GM10266 (cell line): Measurements from ENCODE around the gene LYPD6B.

Experiments used
- DNase-seq: peaks from one replicate; pipeline ENCODE4 v3.0.0; 2012; ENCODE audit errors: extremely low spot score
- CTCF ChIP-seq: IDR thresholded peaks from 2 replicates; pipeline ENCODE4 v1.5.1; 2012; ENCODE audit warnings: mild to moderate bottlenecking, low read depth; ENCODE audit not compliant: control insufficient read depth, insufficient read depth; ENCODE audit errors: missing control alignments

The LYPD6B gene

GRCh38 chr2:149015501-149015900 is 23.0 kb upstream of the LYPD6B start:
- no peak for DNase-seq
- TF ChIP-seq CTCF = no peak

- no peak for TF ChIP-seq CTCF
- DNase-seq = no peak
These were observed 22.5 kb upstream of the LYPD6B start for GRCh38 chr2:149015926-149016563.

GRCh38 chr2:149017116-149017985 is 21.1 kb upstream of the LYPD6B start:
- peak; percentile 74 for DNase-seq
- peak; percentile 92 for TF ChIP-seq CTCF

- no peak for DNase-seq
These were observed 19.5 kb upstream of the LYPD6B start for GRCh38 chr2:149018981-149019380.

GRCh38 chr2:149019768-149020167 is 18.7 kb upstream of the LYPD6B start:
- no peak for TF ChIP-seq CTCF
- no peak for DNase-seq

More at GRCh38 chr2:149018981-149019380, 19.5 kb upstream of the LYPD6B start:
- no peak for TF ChIP-seq CTCF

GRCh38 chr2:149020432-149020851 is 18.1 kb upstream of the LYPD6B start:
- no peak for TF ChIP-seq CTCF
- no peak for DNase-seq

GRCh38 chr2:149021271-149021719 is 17.2 kb upstream of the LYPD6B start:
- TF ChIP-seq CTCF = no peak
- DNase-seq = peak; percentile 44
